Upper lobe of left lung (tissue), 6 donors: ENCODE measurements around the gene RNF123. TPM values are rescaled to one million over a fixed set of nuclear protein-coding genes. Genes with fewer than 3 reads are reported as not detected.

Source experiments
- ATAC-seq, 2 donors: fragments of 200-7000 bp; cut with Tn5 transposase; one replicate each; pipeline ENCODE4 v1.9.1; 2022; ENCODE audit warnings: mild to moderate bottlenecking in 2 of 2, moderate library complexity in 2 of 2; ENCODE audit not compliant: low FRiP score in 2 of 2
- DNase-seq, 2 donors: peaks; one replicate each; pipeline ENCODE4 v3.0.0-alpha.2; 2019 to 2020
- H3K27ac ChIP-seq, 4 donors: fragments of 200-600 bp; sonication (generic); one replicate each; pipeline ENCODE4 v1.5.1; 2016 to 2019
- H3K27me3 ChIP-seq, 4 donors: fragments of 200-600 bp; sonication (generic); one replicate each; pipeline ENCODE4 v1.5.1; 2017 to 2019
- H3K36me3 ChIP-seq, 4 donors: fragments of 200-600 bp; sonication (generic); one replicate each; pipeline ENCODE4 v1.5.1; 2016 to 2019
- H3K4me1 ChIP-seq, 4 donors: fragments of 200-600 bp; sonication (generic); one replicate each; pipeline ENCODE4 v1.5.1; 2018 to 2019
- H3K4me3 ChIP-seq, 4 donors: fragments of 200-600 bp; sonication (generic); one replicate each; pipeline ENCODE4 v1.5.1; 2017 to 2019; ENCODE audit warnings: mild to moderate bottlenecking in 2 of 4, moderate library complexity in 1 of 4
- H3K9me3 ChIP-seq, 4 donors: fragments of 200-600 bp; sonication (generic); one replicate each; pipeline ENCODE4 v1.5.1; 2018 to 2019
- CTCF ChIP-seq, 6 experiments: fragments of 450-650 bp in 4 of 6; fragments of 200-600 bp in 2 of 6; sonication (generic) in 2 of 6; IDR thresholded peaks; one replicate each; pipeline ENCODE4 v1.5.1; 2016 to 2019; ENCODE audit warnings: antibody characterized with exemption in 6 of 6
- EP300 ChIP-seq, 4 donors: sonication (generic); formaldehyde crosslinking; IDR thresholded peaks; one replicate each; pipeline ENCODE4 v1.5.1; 2017; ENCODE audit warnings: antibody characterized with exemption in 4 of 4, control low read depth in 2 of 4
- POLR2A ChIP-seq, 4 donors: fragments of 450-650 bp; IDR thresholded peaks; one replicate each; pipeline ENCODE4 v1.5.1; 2016 to 2017; ENCODE audit warnings: antibody characterized with exemption in 4 of 4, mild to moderate bottlenecking in 2 of 4
- POLR2AphosphoS5 ChIP-seq, 2 donors: sonication (generic); formaldehyde crosslinking; IDR thresholded peaks; one replicate each; pipeline ENCODE4 v1.5.1; 2017; ENCODE audit warnings: antibody characterized with exemption in 2 of 2
- WGBS, 2 donors: methylation state at CpG; one replicate each; pipeline ENCODE4 v1.1.5; 2017 to 2018; 5-methylcytosine and 5-hydroxymethylcytosine counted together
- total RNA-seq, 6 donors: library from RNA; depleted of rRNA in 4 of 6; stranded (reverse); fragments of >200 nt in 4 of 6; gene quantifications; one replicate each; pipeline versions ENCODE4 v1.1.0 to v1.2.1, GENCODE V29; 2016 to 2021
- donor health status: DM: no; HTN: no; CAD: no; lungs with moderate emphysema.
- donor health status: DM: no; HTN: yes; CAD: no; lungs with severe emphysema.

RNF123 gene
- total RNA-seq, 6 donors from 2014 or later: 14.2 to 71.2 (median 42.2) TPM

GRCh38 chr3:49657208-49657915, 32.0 kb upstream of the RNF123 start:
- no peak overlapping the region for H3K27ac ChIP-seq
- TF ChIP-seq POLR2AphosphoS5 (IDR thresholded peaks at IDR 0.05) (no peak), EP300 (IDR thresholded peaks at IDR 0.05) (no peak), CTCF (IDR thresholded peaks at IDR 0.05) (no peak), POLR2A (IDR thresholded peaks at IDR 0.05) (no peak)
- no peaks in the 10 kb centered on the region for H3K27me3 ChIP-seq
- no peaks in the 10 kb centered on the region for H3K4me1 ChIP-seq
- no peaks in the 10 kb centered on the region for H3K9me3 ChIP-seq
- no peak overlapping the region for H3K4me3 ChIP-seq
- DNase-seq: peak in 1 of 2 donors; percentile 83
- no peak for ATAC-seq
- WGBS, 2 donors: 92 to 95% methylated on average over 28 to 36 of the region's 36 CpGs
- no peaks in the 10 kb centered on the region for H3K36me3 ChIP-seq

GRCh38 chr3:49658711-49659110, 30.6 kb upstream of the RNF123 start:
- ATAC-seq: no peak
- DNase-seq: no peak
- Histone ChIP-seq H3K27me3 (no peaks in the 10 kb centered on the region), H3K4me3 (no peak overlapping the region), H3K27ac (no peak overlapping the region), H3K36me3 (no peaks in the 10 kb centered on the region), H3K4me1 (no peaks in the 10 kb centered on the region), H3K9me3 (no peaks in the 10 kb centered on the region)
- TF ChIP-seq POLR2AphosphoS5 (IDR thresholded peaks at IDR 0.05) (no peak), EP300 (IDR thresholded peaks at IDR 0.05) (no peak), CTCF (IDR thresholded peaks at IDR 0.05) (no peak), POLR2A (IDR thresholded peaks at IDR 0.05) (no peak)
- WGBS, 2 donors: 66 to 72% methylated on average over 2 of the region's 2 CpGs

- TF ChIP-seq POLR2AphosphoS5 (IDR thresholded peaks at IDR 0.05) (no peak), CTCF (IDR thresholded peaks at IDR 0.05) (no peak), EP300 (IDR thresholded peaks at IDR 0.05) (no peak), POLR2A (IDR thresholded peaks at IDR 0.05) (no peak)
These were observed 29.6 kb upstream of the RNF123 start for GRCh38 chr3:49659756-49660155.

DNA sequence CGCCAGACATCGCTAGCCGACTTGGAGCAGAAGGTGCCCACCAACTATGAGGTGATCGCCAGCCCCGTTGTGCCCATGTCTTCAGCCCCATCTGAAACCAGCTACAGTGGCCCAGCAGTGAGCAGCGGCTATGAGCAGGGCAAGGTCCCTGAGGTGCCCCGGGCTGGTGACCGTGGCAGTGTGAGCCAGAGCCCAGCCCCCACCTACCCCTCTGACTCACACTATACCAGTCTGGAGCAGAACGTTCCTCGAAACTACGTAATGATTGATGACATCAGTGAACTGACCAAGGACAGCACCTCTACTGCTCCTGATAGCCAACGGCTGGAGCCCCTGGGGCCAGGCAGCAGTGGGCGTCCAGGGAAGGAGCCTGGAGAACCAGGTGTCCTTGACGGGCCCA, 28.1 kb upstream of the RNF123 start:
- DNase-seq (no peak), ATAC-seq (no peak)
- Histone ChIP-seq H3K4me1 (no peaks in the 10 kb centered on the region), H3K36me3 (no peaks in the 10 kb centered on the region), H3K27me3 (no peaks in the 10 kb centered on the region), H3K4me3 (no peak overlapping the region), H3K27ac (no peak overlapping the region), H3K9me3 (no peaks in the 10 kb centered on the region)
- 87 to 89% methylated on average over 13 to 14 of the region's 14 CpGs for WGBS, 2 donors
- TF ChIP-seq CTCF (IDR thresholded peaks at IDR 0.05) (no peak), EP300 (IDR thresholded peaks at IDR 0.05) (no peak), POLR2AphosphoS5 (IDR thresholded peaks at IDR 0.05) (no peak), POLR2A (IDR thresholded peaks at IDR 0.05) (no peak)

More at GRCh38 chr3:49659756-49660155, 29.6 kb upstream of the RNF123 start:
- DNase-seq: no peak
- ATAC-seq: no peak
- 77 to 78% methylated on average over 4 of the region's 4 CpGs for WGBS, 2 donors
- Histone ChIP-seq H3K4me3 (no peak overlapping the region), H3K27ac (no peak overlapping the region), H3K9me3 (no peaks in the 10 kb centered on the region), H3K36me3 (no peaks in the 10 kb centered on the region), H3K4me1 (no peaks in the 10 kb centered on the region), H3K27me3 (no peaks in the 10 kb centered on the region)

DNA sequence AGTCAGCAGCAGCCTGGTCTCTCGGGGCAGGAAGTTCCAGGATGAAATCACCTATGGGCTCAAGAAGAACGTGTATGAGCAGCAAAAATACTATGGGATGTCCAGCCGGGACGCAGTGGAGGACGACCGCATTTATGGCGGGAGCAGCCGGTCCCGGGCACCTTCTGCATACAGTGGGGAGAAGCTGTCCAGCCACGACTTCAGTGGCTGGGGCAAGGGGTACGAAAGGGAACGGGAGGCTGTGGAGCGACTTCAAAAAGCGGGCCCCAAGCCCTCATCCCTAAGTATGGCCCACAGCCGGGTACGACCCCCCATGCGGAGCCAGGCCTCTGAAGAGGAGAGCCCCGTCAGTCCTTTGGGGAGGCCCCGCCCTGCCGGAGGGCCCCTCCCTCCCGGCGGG, 27.3 kb upstream of the RNF123 start:
- Histone ChIP-seq H3K27me3 (no peaks in the 10 kb centered on the region), H3K36me3 (no peaks in the 10 kb centered on the region), H3K4me1 (no peaks in the 10 kb centered on the region), H3K27ac (no peak overlapping the region), H3K9me3 (no peaks in the 10 kb centered on the region), H3K4me3 (no peak overlapping the region)
- DNase-seq: no peak
- ATAC-seq: no peak
- TF ChIP-seq POLR2AphosphoS5 (IDR thresholded peaks at IDR 0.05): no peak
- TF ChIP-seq EP300 (IDR thresholded peaks at IDR 0.05): no peak
- no peak for TF ChIP-seq CTCF (IDR thresholded peaks at IDR 0.05)
- TF ChIP-seq POLR2A (IDR thresholded peaks at IDR 0.05): no peak
- 87 to 90% methylated on average over 19 to 22 of the region's 22 CpGs for WGBS, 2 donors
